Stimulated activated CD8-positive, alpha-beta memory T cell treated with anti-CD3 and anti-CD28 coated beads, Interleukin-15, amount 100 ng/mL, for 24 hours (primary cell): ENCODE data around the gene GALNTL6.

Experiments
- DNase-seq: peaks from one replicate; pipeline ENCODE4 v3.0.0-alpha.2; 2020; ENCODE audit warnings: low read depth

Gene GALNTL6

DNA sequence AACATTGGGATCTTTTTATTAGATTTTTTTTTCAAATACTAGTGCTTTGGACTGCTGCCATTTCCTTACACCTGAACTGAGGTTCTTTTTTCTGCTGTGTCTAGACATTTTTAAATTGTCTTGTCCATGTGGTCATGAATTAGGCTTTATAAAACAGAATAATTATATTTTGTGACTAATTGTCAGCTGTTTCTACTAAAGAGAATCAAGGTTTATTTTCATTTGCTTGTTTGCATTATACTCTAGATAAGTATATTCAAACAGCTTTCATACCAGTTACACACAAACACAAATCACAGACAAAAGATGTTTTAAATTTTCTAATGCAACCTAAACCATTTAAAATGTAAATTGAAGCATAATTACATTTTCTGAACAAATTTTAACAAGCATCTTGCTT, 194.7 kb downstream of the GALNTL6 start:
- DNase-seq: no peak

GRCh38 chr4:172009446-172010230, 196.4 kb downstream of the GALNTL6 start:
- no peak for DNase-seq

- no peak for DNase-seq
These were observed 198.0 kb downstream of the GALNTL6 start for GRCh38 chr4:172011196-172011595.

DNA sequence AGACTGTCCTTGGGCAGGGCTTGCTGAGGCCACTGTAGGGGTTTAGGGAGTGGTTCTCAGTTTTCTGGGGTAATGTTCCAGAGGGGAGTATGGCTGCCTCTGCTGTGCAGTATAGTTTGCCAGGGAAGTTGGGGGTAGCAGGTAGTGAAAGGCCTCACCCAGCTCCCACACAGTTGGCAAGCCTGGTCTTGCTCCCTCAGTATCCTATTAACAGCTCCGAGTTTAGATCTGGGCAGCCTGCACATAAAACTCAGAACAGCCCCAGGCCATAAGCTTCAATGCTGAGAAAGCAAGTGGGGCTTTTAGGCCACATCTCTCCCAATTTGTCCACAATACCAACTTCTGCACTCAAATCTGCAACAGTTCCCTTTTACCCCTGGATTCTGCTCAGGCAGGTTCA, 205.2 kb downstream of the GALNTL6 start:
- DNase-seq: no peak

GRCh38 chr4:172035562-172035961, 222.4 kb downstream of the GALNTL6 start:
- no peak for DNase-seq

GRCh38 chr4:172040766-172041165, 227.6 kb downstream of the GALNTL6 start:
- no peak for DNase-seq

- DNase-seq: no peak
These were observed 229.5 kb downstream of the GALNTL6 start for GRCh38 chr4:172042714-172043114.

GRCh38 chr4:172045981-172046380, 232.8 kb downstream of the GALNTL6 start:
- DNase-seq: no peak

- DNase-seq: no peak
These were observed 235.5 kb downstream of the GALNTL6 start for GRCh38 chr4:172048666-172049065.

- DNase-seq: no peak
These were observed 237.7 kb downstream of the GALNTL6 start for GRCh38 chr4:172050911-172051310.

GRCh38 chr4:172055046-172055445, 241.8 kb downstream of the GALNTL6 start:
- DNase-seq: no peak

DNA sequence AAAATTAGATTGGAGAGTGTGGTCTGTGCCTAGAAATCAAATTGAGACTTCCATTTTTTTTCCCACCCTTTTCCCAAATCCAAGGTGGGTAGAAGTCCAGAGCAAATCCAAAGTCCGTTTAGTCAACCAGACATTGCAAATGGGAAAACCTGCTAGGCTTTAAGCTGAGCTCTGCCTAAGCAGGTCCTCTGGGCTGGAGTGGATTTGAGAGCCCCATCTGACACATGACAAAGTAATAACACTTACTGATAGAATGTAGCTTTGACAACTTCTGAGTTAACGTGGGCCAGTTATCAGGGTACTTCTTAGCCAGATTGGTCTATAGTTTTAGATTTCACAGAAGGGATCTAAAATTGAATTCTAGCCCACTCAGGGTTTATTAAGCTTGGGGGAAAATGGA, 242.3 kb downstream of the GALNTL6 start:
- no peak for DNase-seq

GRCh38 chr4:172061204-172061603, 248.0 kb downstream of the GALNTL6 start:
- no peak for DNase-seq

GRCh38 chr4:172068506-172068905, 255.3 kb downstream of the GALNTL6 start:
- DNase-seq: no peak

DNA sequence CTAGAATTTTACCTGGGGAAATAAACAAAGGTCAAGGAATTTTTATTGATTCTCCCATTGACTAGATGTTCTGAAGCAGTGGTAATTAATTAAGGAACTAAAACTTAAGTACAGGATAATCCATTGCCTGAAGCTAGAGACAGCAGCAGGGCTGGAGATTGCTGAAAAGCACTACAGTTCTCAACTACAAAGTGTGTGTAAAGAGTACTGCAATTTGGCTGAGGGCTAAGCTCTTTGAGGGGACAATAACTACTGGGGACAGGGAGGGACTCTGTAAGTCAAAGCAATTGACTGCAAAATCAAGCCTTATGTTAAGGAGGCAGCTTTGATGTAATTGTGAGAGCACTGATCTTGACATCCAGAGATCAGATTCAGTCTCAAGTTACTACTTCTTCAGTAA, 260.4 kb downstream of the GALNTL6 start:
- DNase-seq: no peak

DNA sequence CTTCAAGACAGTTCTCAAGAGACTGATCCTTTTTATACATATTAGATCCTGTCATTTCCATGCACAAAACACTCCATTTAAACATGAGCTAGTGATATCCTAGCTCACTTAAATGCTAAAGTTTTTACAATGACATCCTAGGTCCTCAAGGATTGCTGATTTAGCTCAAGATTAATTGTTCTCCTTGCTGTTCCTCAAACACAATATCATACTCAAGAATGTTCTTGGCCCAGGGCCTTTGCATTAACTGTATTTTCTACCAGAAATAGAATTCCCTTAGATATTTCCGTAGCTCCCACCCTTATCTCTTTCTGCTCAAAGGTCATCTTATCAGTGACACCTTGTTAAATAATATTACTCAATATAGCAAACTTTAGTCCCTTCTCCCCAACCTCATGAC, 270.1 kb downstream of the GALNTL6 start:
- DNase-seq: no peak

GRCh38 chr4:172088556-172088955, 275.4 kb downstream of the GALNTL6 start:
- no peak for DNase-seq

DNA sequence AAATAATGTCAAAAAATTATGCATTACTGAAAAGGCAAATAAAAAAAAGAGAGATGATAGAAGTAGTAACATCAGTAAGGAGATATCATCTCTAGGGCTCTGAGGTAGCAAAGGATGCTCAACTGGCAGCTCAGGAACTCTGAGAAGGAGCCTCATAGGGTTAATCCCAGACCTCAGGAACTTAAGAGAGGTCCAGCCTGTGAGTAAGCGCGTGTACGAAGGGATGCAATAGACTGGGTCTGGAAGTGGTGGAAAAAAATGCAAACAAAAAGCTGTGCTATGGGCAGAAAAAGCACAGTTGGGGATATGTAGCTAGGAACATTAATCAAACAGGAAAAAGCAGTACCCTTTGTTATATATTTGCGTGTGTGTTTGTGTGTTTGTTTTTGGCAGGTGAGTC, 282.0 kb downstream of the GALNTL6 start:
- no peak for DNase-seq

DNA sequence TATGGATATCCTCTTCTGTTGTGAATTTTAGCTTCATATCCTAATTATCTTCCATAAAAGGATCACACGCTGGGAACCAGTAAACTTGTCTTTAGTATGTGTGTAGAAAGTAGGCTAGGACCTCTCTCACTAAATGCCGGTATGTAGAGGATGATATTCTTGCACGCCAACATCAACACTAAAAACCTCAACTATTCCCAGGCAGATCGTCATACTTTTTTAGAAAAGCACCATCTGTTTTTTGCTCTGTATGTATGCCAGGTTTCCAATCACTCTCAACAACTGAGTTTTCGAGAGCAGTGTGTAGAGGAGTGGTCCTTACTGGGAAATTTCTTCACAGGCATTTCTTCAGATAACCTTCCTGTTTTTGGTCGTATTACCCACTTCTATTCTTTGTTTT, 283.6 kb downstream of the GALNTL6 start:
- no peak for DNase-seq

DNA sequence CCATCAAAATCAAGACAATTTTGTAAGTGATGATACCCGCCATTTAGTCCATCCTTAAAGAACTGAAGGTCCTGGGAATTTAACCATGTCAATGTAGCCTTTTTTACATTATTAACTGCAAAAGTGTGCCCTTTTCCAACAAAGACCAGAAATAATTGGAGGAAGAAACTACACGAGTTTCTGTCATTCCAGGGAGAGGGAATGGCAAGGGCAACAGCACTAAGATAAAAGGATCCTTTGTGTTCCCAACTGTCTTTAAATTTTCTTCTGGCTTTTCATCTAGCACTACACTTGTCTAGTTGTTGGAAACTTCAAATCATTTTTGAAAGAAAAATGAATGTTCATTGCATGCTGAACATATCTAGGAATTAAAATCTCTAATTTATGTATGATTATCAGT, 286.2 kb downstream of the GALNTL6 start:
- no peak for DNase-seq

- no peak for DNase-seq
These were observed 290.3 kb downstream of the GALNTL6 start for GRCh38 chr4:172103456-172103855.

GRCh38 chr4:172104539-172104938, 291.3 kb downstream of the GALNTL6 start:
- no peak for DNase-seq

DNA sequence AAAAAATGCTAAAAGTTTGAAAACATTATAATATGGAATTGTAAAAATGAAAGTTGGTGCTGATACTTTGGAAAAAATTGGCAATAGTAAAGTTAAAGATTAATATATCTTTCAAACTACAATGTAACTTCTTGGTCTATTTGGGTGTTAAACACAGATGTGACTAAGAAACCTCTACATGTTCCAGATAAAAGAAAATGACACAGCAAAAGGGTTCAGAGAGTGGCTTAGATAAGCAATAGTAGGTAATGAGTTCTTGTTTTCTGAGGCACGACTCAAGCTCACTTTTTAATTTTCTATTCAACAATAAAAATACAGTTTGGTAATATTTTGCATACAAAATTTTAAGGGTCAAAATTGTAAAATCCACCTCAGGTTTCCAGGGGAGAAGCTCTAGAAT, 292.7 kb downstream of the GALNTL6 start:
- DNase-seq: no peak

DNA sequence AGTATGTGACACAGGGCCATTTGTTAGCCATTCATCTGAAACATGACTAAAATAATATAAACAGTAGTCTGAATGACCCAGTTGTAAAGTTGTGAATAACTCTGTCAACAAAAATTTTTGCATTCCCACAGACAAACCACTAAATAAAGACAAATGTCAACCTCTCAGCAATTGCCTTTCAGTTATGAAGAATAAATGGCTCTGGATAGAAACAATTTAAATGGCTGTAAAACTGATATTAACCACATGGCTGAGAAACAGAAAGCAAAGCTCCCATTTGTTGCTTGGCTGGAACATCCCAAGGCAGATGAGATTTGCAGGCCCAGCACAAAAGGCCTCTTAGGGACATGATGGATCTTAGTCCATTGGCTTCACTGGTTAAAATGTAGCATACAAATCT, 296.3 kb downstream of the GALNTL6 start:
- DNase-seq: no peak
